GM12872 (cell line): ENCODE measurements around the gene CREB3L2.

Experiments
- TF ChIP-seq, protein P1 (sequence below): IDR thresholded peaks from 3 replicates; pipeline ENCODE4 v1.5.1; 2011; ENCODE audit warnings: low read depth, mild to moderate bottlenecking, low read length, moderate library complexity; ENCODE audit not compliant: insufficient read depth

CREB3L2 gene

GRCh38 chr7:137946011-137946410 lies 55.9 kb downstream of the CREB3L2 start:
- TF ChIP-seq, protein P1, sequence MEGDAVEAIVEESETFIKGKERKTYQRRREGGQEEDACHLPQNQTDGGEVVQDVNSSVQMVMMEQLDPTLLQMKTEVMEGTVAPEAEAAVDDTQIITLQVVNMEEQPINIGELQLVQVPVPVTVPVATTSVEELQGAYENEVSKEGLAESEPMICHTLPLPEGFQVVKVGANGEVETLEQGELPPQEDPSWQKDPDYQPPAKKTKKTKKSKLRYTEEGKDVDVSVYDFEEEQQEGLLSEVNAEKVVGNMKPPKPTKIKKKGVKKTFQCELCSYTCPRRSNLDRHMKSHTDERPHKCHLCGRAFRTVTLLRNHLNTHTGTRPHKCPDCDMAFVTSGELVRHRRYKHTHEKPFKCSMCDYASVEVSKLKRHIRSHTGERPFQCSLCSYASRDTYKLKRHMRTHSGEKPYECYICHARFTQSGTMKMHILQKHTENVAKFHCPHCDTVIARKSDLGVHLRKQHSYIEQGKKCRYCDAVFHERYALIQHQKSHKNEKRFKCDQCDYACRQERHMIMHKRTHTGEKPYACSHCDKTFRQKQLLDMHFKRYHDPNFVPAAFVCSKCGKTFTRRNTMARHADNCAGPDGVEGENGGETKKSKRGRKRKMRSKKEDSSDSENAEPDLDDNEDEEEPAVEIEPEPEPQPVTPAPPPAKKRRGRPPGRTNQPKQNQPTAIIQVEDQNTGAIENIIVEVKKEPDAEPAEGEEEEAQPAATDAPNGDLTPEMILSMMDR = no peak

GRCh38 chr7:137944168-137944567 lies 57.7 kb downstream of the CREB3L2 start:
- TF ChIP-seq, protein P1 = no peak

DNA sequence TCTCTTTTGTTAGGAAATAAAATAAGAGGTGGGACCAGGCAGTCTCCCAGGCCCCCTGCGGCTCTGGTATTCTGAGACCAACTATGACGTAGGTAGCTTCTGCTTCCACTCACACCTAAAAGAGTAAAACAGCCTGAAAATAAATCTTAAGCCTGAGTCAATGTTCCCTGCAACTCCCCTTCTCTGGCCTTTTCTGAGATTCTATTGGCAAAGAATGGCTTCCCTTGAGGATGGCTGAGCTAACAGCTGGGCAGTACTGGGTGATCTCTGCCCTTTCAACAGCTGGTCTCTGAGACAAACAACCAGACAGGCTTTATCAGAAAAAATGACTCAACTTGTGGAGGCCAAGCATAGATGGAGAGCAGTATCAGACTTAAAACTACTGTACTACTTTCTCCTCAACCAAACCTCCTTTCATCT lies 58.7 kb downstream of the CREB3L2 start:
- TF ChIP-seq, protein P1 = no peak

DNA sequence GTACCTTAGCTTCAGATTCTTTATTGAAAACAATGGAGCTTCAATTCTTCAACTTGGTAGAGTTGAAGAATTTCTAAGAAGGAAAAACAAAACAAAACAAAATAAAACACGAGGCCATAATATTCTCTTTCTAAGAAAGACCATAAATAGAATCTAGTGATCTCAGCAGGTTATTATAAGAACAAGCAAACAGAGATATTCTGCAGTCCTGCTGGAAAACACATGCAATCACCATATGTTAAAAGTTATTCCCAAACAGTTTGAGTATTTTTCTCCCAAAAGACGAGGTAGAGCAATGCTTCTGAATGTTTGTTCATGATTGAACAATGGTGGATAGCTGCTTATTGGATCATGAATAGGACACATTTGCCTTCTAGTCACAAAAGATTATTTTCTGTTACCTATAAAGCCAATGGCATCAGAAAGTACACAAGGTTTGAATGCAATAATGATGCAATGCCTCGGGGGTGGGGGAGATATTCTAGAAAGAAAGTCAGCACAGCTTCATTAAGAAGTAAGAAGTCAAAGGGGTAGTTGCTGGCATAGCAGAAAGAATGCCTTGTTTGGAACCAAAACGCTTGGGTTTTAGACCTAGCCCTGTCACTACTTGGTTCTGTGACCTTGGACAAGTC lies 59.3 kb downstream of the CREB3L2 start:
- TF ChIP-seq, protein P1 = no peak

- TF ChIP-seq, protein P1 = no peak
These were observed 61.0 kb downstream of the CREB3L2 start for GRCh38 chr7:137940656-137941518.

DNA sequence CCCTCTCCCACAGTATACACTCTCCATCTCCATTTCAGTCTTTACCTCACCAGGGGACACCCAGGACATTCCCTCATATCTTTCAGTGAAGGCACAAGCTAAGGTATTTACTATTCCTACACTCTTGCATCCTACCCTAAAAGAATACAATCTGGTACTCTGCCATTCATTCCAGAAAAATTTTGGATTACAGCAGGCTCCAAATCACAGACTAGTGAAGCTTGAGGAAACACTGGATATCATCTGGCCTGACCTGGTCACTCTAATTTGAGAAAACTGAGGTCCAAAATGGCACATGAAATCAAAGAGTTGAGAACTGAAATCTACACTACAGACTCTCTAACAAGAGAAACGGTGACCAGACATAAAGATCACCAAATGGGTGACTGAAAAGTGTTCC lies 61.7 kb downstream of the CREB3L2 start:
- TF ChIP-seq, protein P1 = no peak

GRCh38 chr7:137937202-137937560 lies 64.7 kb downstream of the CREB3L2 start:
- TF ChIP-seq, protein P1 = no peak
